ENCODE data around the gene WFDC10A. TPM values are rescaled to one million over a fixed set of nuclear protein-coding genes. Genes with fewer than 3 reads are reported as not detected.
"Not testable (repeated sequence)": the region's sequence is repeated elsewhere in the genome, so short reads cannot be mapped to it uniquely, and the experiment has no call there.

WFDC10A gene
- total RNA-seq = not detected
- polyA plus RNA-seq = not detected
- long read RNA-seq, donor 1 = 0 reads
- long read RNA-seq, donor 2 = 0 reads

DNA sequence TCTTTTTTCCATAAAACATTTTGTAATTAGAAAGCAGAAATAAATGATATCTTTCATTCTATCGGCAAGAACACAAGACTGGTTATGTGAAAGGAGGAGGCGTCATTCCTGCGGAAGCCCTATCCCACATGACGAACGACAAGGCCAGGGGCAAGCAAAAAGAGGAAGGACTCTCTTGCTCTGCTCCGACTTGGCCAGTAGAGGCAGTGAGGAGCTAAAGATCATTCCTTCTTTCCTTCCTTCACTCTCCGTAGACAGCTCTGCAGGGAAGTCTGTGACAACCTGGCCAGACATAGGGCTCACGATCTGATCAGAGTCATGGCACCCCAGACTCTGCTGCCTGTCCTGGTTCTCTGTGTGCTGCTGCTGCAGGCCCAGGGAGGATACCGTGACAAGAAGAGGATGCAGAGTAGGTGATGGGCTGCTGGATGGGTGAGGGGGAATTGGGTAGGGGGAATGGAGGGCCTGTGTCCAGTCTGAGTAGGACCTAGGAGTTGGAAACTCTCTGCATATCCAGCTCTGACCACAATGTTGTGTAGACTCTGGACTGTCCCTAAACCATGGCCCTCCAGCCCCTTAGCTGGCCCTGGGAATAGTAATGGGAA lies at the start of gene WFDC10A:
Gene WFDC10A (plus strand): TSS at position 244 of the 605 bp plus-strand sequence. CDS start 75 bp downstream, at position 319.
- no peaks in the 10 kb centered on the region for H3K9me3 ChIP-seq
- no peaks in the 10 kb centered on the region for H3K4me1 ChIP-seq
- no peaks in the 10 kb centered on the region for H3K36me3 ChIP-seq (ENCODE audit: insufficient read depth in 1 of 2, low read depth in 1 of 2)
- ATAC-seq (peak in 2 of 4 donors; percentile 27 to 36), DNase-seq (no peak)
- no peak within 1 kb of the TSS for H3K4me3 ChIP-seq
- TF ChIP-seq, protein P1, sequence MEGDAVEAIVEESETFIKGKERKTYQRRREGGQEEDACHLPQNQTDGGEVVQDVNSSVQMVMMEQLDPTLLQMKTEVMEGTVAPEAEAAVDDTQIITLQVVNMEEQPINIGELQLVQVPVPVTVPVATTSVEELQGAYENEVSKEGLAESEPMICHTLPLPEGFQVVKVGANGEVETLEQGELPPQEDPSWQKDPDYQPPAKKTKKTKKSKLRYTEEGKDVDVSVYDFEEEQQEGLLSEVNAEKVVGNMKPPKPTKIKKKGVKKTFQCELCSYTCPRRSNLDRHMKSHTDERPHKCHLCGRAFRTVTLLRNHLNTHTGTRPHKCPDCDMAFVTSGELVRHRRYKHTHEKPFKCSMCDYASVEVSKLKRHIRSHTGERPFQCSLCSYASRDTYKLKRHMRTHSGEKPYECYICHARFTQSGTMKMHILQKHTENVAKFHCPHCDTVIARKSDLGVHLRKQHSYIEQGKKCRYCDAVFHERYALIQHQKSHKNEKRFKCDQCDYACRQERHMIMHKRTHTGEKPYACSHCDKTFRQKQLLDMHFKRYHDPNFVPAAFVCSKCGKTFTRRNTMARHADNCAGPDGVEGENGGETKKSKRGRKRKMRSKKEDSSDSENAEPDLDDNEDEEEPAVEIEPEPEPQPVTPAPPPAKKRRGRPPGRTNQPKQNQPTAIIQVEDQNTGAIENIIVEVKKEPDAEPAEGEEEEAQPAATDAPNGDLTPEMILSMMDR (IDR thresholded peaks at IDR 0.05) = peak; percentile 33
- 8 to 9% (median 8%) methylated on average over 9 of the region's 9 CpGs for WGBS, 3 donors
- peaks cover 2 to 4% (median 2%) of the 10 kb centered on the region in 3 donors for H3K27me3 ChIP-seq (ENCODE audit: insufficient read depth in 3 of 3, low read length in 2 of 3)
- H3K27ac ChIP-seq = no peak within 1 kb of the TSS
- intact Hi-C loops (cut with DNase I) = no loop called here

DNA sequence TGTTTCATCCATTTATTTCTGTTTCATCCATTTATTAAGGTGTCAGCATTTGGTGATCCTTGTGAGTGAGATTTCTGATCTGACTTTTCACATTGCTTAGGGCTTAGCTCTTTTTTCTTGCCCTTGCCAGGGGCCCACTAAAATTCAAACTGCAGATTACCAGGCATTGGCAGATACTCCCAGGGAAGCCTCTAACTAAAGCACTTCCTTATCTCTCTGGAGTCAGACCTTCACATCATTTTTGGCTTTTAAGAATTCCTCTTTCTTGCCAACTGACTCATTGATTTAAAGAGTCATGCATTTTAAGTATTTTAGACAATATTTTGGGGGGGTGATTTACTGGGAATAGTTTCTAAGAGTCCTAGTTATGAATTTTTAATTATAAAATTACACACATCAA lies 47.8 kb upstream of the WFDC10A start:
- H3K36me3 ChIP-seq (ENCODE audit: insufficient read depth in 1 of 2, low read depth in 1 of 2) = no peaks in the 10 kb centered on the region
- DNase-seq (no peak), ATAC-seq (no peak)
- no peaks in the 10 kb centered on the region for H3K27me3 ChIP-seq (ENCODE audit: insufficient read depth in 3 of 3, low read length in 2 of 3)
- no peaks in the 10 kb centered on the region for H3K9me3 ChIP-seq
- H3K27ac ChIP-seq = no peak overlapping the region
- TF ChIP-seq, protein P1 (IDR thresholded peaks at IDR 0.05) = no peak
- intact Hi-C loops (cut with DNase I) = no loop called here
- H3K4me3 ChIP-seq = no peak overlapping the region
- no peaks in the 10 kb centered on the region for H3K4me1 ChIP-seq

DNA sequence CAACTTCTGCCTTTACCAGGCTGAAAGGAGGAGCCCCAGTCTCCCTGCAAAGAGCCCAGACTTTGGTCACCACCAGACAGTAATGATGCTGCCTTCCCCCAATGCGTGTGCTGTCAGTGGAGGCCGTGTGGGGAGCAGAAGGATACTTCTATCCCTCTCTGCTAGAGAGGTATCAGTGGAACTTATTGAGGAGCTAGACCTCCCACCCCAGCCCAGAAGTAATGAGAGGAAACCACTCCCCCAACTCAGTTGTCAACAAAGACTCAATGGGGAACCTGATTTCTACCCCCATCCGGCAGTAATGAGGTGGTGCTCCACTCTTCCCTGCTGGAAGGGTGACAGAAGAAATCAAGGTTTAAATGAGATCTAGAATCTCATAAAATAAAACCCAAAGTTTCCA lies 46.0 kb upstream of the WFDC10A start:
- intact Hi-C loops (cut with DNase I) = no loop called here
- Histone ChIP-seq H3K27me3 (ENCODE audit: insufficient read depth in 3 of 3, low read length in 2 of 3) (no peaks in the 10 kb centered on the region), H3K9me3 (no peaks in the 10 kb centered on the region), H3K27ac (no peak overlapping the region), H3K4me3 (no peak overlapping the region), H3K36me3 (ENCODE audit: insufficient read depth in 1 of 2, low read depth in 1 of 2) (no peaks in the 10 kb centered on the region), H3K4me1 (no peaks in the 10 kb centered on the region)
- no peak for DNase-seq
- TF ChIP-seq, protein P1 (IDR thresholded peaks at IDR 0.05) = no peak
- 34 to 51% (median 38%) methylated on average over 3 of the region's 3 CpGs for WGBS, 3 donors
- no peak for ATAC-seq

DNA sequence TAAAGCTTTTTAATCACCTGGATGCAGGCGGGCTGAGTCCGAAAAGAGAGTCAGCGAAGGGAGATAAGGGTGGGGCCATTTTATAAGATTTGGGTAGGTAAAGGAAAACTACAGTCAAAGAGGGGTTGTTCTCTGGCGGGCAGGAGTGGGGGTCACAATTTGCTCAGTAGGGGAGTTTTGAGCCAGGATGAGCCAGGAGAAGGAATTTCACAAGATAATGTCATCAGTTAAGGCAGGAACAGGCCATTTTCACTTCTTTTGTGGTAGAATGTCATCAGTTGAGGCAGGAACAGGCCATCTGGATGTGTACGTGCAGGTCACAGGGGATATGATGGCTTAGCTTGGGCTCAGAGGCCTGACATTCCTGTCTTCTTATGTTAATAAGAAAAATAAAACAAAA lies 45.2 kb upstream of the WFDC10A start:
- H3K27me3 ChIP-seq (ENCODE audit: insufficient read depth in 3 of 3, low read length in 2 of 3); intact Hi-C loops (cut with DNase I); H3K9me3 ChIP-seq: not testable (repeated sequence)

DNA sequence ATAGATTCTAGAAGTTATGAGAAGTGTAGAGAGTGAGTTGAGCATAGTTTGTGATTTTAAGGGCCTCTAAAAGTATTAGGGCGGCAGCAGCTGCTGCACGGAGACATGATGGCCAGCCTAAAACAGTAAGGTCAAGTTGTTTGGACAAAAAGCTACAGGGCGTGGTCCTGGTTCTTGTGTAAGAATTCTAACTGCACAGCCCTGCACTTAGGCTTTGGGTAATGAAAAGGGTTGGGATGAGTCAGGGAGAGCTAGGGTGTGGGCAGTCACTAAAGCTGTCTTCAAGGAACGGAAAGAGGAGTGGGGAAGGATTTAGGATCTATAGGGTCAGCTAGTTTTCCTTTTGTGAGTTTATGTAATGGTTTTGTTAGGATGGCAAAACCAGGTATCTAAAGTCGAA lies 43.6 kb upstream of the WFDC10A start:
- DNase-seq; H3K4me3 ChIP-seq; intact Hi-C loops (cut with DNase I); H3K4me1 ChIP-seq; H3K36me3 ChIP-seq (ENCODE audit: insufficient read depth in 1 of 2, low read depth in 1 of 2); ATAC-seq; H3K27me3 ChIP-seq (ENCODE audit: insufficient read depth in 3 of 3, low read length in 2 of 3); H3K27ac ChIP-seq; H3K9me3 ChIP-seq: not testable (repeated sequence)
- WGBS, 3 donors = 78 to 85% (median 82%) methylated on average over 5 of the region's 5 CpGs

More for the DNA sequence above, 45.2 kb upstream of the WFDC10A start:
- H3K36me3 ChIP-seq (ENCODE audit: insufficient read depth in 1 of 2, low read depth in 1 of 2); DNase-seq; ATAC-seq; H3K4me1 ChIP-seq; H3K4me3 ChIP-seq; H3K27ac ChIP-seq: not testable (repeated sequence)
- 72 to 82% (median 73%) methylated on average over 5 of the region's 5 CpGs for whole genome bisulfite sequencing, 3 donors

DNA sequence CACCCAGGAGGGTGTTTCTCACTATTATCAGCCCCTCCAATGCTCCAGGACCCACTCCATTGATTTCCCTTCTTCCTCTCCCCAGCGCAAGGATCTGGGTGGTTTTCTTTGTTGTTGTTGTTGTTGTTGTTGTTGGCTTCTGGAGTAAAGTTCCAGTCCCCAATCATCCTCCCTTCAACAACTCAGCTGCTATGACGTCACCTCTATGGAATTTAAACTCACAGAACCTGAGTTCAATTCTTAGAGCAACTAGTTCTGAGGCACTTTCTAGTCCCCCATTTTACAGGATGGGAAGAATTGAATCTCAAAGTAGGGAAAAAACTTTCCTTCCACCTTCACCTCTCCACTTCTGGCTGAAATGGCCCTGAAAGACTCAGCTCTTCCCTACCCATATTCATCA lies 40.7 kb upstream of the WFDC10A start:
- Histone ChIP-seq H3K36me3 (ENCODE audit: insufficient read depth in 1 of 2, low read depth in 1 of 2) (no peaks in the 10 kb centered on the region), H3K9me3 (no peaks in the 10 kb centered on the region), H3K4me3 (no peak overlapping the region), H3K27me3 (ENCODE audit: insufficient read depth in 3 of 3, low read length in 2 of 3) (no peaks in the 10 kb centered on the region), H3K27ac (no peak overlapping the region), H3K4me1 (no peaks in the 10 kb centered on the region)
- ATAC-seq (no peak), DNase-seq (no peak)
- TF ChIP-seq, protein P1 (IDR thresholded peaks at IDR 0.05) = no peak
- 67 to 74% (median 71%) methylated on average over 2 of the region's 2 CpGs for WGBS, 3 donors
- intact Hi-C loops (cut with DNase I) = no loop called here
